Activated CD4-positive, alpha-beta T cell treated with anti-CD3 and anti-CD28 coated beads for 4 hours (primary cell): ENCODE data around the gene TRMT10C.
"Not testable (repeated sequence)": the region's sequence is repeated elsewhere in the genome, so short reads cannot be mapped to it uniquely, and the experiment has no call there.

ENCODE experiments used
- DNase-seq, 2 donors: peaks; one replicate each; pipeline ENCODE4 v3.0.0-alpha.2; 2020

The TRMT10C gene

DNA sequence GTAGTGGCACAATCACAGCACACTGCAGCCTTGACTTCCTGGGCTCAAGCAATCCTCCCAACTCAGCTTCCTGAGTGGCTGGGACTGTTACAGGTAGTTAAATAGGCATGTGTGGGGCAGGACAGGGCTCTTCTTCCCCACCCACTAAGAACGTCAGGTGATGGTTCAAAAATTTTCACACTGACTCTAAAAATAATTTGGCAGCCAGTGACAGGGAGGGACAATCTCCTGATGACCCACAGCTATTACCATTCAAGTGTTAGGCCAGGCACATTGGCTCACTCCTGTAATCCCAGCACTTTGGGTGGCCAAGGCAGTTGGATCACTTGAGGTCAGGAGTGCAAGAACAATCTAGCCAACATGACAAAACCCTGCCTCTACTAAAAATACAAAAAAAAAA lies 12.2 kb upstream of the TRMT10C start:
- no peak for DNase-seq

DNA sequence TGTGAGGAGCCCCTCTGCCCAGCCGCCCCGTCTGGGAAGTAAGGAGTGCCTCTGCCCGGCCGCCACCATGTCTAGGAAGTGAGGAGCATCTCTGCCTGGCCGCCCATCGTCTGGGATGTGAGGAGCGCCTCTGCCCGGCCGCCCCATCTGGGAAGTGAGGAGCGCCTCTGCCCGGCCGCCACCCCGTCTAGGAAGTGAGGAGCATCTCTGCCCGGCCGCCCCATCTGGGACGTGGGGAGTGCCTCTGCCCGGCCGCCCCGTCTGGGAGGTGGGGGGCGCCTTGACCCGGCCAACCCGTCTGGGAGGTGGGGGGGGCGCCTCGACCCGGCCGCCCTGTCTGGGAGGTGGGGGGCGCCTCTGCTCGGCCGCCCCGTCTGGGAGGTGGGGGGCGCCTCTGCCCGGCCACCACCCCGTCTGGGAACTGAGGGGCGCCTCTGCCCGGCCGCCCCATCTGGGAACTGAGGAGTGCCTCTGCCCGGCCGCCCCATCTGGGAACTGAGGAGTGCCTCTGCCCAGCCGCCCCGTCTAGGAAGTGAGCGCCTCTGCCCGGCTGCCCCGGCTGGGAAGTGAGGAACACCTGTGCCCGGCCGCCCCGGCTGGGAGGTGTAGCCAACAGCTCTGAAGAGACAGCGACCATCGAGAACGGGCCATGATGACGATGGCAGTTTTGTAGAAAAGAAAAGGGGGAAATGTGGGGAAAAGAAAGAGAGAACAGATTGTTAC lies 10.1 kb upstream of the TRMT10C start:
- not testable (repeated sequence) for DNase-seq

GRCh38 chr3:101553381-101553780 lies 8.3 kb upstream of the TRMT10C start:
- not testable (repeated sequence) for DNase-seq

- DNase-seq, result no peak
Observed at GRCh38 chr3:101556064-101556463, 5.6 kb upstream of the TRMT10C start.

- peak; percentile 44 to 56 for DNase-seq
Observed at GRCh38 chr3:101567528-101568317, 6.1 kb downstream of the TRMT10C start.

DNA sequence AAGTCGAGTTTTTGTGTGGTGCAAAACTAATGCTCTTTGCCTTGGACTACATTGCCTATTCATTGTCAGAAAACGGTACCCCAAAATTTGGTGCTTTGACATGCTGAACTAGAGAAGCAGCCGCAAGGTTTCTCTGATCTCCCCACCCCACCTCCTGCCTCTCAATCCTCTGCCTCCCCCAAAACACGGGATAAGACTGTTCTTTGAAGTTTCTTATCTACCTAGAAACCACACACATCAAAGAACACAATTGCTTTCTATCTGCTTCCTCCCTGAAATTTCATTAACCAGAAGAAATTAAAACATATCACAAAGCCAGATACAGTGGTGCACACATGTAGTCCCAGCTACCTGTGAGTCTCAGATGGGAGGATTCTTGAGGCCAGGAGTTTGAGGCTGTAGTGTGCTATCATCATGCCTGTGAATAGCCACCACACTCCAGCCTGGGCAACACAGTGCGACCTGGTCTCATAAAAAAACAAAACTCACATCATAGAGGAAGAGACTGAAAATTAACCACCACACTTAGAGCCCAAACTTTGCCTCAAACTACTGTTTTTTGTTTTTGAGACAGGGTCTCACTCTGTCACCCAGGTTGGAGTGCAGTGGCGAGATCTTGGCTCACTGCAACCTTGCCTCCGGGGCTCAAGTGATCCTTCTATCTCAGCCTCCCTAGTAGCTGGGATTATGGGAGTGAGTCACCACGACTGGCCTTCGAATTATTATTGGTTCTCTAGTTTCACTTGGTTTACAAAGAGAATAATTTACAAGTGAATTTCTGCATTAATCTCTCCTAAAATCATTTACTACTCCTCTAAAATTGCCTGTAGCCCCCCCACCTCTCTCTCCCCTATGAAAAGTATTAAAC lies 9.6 kb downstream of the TRMT10C start:
- DNase-seq, result no peak

DNA sequence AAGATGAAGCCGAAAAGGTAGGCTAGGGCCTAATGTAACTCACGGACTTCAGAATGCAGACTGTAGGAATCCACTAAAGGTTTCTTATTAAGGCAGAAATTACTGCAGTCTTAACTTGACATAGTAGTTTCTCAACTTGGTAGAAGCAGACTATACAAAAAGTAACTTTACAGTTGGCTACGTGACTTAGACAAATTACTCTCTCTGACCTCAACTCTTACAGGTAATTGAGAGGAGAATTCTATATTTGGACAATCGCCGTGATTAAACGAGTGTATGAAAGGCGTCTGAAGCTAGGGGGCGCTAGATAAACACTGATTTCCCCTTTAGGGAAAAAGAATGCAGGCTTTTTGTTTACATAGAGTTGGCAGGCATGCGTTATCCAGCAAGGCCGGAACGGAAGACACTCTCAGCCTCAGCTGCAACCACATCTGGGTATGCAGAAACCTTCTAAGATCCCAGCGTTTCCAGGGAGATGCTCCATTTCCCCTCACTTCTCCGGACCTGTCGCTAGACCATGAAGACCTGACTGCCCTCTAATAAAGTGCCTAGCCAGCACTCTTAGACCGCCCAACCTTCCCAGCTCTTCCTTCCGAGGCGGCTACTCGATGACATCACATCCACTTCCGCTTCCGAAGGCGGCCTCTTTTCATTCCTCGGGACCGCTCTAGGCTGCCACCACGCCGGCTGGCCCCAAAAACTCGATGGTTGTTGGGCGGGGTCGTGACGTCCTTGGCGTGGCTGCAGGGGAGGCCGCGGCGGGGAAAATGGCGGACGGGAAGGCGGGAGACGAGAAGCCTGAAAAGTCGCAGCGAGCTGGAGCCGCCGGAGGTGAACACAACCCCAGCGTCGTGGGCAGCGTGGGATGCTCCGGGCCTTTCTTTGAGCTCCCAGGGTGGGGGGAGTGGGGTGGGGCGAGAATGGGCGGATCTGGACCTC lies 12.1 kb downstream of the TRMT10C start, which contains the start of gene PCNP:
PCNP (plus strand) TSS at position 732 of the 939 bp plus-strand sequence; CDS start at position 768, 36 bp downstream.
- peak; percentile 99 for DNase-seq

DNA sequence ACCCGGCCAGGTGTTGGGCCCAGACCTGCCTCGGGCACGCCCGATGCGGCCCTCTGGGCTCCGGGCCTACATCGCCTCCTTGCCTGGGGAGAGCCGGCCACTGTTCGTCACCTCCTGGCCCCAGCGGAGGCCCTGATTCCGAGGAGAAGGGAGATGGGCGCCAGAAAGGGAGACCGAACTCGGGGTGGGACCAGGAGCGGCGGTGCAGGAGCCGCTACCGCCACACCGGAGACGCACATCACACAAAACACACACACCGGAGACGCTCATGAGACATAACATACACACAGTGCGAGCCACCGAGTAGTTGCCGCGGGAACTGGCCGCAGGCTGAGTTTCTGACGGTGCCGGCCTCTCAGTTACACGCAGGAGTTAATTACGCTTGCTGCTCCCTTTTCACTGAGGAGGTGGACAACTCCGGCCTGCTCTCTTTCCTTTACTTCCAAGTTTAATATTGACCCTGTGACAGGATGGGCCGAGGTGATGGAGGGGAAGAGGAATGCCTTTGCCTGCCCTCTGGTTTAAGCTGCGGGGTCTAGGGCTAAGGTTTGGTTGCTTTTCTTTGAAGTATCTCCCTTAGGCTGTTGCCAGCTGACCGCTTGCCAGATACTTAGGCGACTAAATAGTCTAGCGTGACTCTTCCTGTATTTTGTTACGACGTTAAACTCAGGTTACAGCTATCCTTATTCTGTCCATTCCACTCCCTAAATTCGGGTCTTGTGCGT lies 12.9 kb downstream of the TRMT10C start:
- DNase-seq, result peak in 1 of 2 donors; percentile 33

DNA sequence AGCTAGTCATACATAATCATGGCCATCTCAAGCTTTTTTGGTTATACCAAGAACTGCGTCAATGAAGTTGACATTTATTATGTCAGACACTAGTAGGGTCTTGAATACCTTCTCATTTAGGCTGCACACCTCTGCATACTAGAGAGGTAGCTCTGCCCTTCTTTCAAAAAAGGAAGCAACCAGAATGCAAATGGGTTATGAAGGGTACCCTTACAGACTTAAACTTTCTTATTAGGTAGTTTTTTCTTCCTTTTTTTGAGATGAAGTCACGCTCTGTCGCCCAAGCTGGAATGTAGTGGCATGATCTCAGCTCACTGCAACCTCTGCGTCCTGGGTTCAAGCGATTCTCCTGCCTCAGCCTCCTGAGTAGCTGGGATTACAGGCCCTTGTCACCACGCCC lies 15.6 kb downstream of the TRMT10C start:
- DNase-seq, result no peak

GRCh38 chr3:101588616-101589015 lies 26.9 kb downstream of the TRMT10C start:
- DNase-seq, result no peak

- no peak for DNase-seq
Observed at GRCh38 chr3:101591071-101591470, 29.4 kb downstream of the TRMT10C start.

DNA sequence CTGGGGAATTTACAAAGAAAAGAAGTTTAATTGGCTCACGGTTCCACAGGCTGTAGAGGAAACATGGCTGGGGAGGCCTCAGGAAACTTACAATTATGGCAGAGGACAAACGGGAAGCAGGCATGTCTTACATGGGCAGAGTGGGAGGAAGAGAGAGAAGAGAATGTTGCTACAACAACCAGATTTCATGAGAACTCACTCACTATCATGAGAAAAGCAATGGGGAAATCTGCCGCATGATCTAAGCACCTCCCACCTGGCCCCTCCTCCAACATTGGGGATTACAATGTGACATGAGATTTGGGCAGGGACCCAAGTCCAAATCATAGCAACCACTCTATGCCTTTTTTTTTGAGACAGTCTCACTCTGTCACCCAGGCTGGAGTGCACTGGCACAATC lies 41.1 kb downstream of the TRMT10C start:
- DNase-seq, result no peak

DNA sequence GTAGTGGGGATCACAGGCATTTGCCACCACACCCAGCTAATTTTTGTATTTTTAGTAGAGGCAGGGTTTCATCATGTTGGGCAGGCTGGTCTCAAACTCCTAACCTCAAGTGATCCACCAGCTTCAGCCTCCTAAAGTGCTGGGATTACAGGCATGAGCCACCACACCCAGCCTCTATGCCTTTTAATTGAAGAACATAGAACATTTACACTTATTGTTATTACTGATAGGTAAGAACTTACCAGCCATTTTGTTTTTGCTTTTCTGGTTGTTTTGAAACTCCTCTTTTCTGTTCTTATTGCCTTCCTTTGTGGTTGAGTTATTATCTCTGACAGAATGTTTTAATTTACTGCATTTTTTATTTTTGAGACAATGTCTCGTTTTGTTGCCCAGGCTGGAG lies 41.5 kb downstream of the TRMT10C start:
- no peak for DNase-seq

- DNase-seq, result not testable (repeated sequence)
Observed at GRCh38 chr3:101605398-101605797, 43.7 kb downstream of the TRMT10C start.

- no peak for DNase-seq
Observed at GRCh38 chr3:101611023-101611422, 49.4 kb downstream of the TRMT10C start.

DNA sequence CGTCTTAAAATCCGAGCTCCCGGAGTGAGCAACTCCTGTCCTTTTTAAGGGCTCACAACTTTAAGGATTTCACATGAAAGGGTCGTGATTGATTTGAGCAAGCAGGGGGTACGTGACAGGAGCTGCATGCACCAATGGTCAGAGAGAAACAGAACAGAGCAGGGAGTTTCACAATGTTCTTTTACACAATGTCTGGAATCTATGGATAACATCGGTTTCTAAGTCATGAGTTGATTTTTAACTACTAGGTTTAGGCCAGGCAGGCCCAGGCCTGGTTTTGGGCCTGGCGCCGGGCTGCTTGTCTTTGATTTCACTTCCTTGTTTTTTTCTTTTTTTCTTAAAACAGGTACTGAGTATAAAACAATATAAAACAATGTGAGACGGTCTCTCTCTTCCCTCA lies 51.3 kb downstream of the TRMT10C start:
- DNase-seq, result not testable (repeated sequence)

GRCh38 chr3:101615525-101615924 lies 53.9 kb downstream of the TRMT10C start:
- DNase-seq, result no peak
